ENCODE results near the gene SAMHD1. TPM values are rescaled to one million over a fixed set of nuclear protein-coding genes. Genes with fewer than 3 reads are reported as not detected.

SAMHD1 gene
- total and polyA plus RNA-seq, 2 of the 8 experiments (the other 6 are each of a cell fraction or from before 2014, with no cell fraction given) = 22.0 to 37.1 TPM

DNA sequence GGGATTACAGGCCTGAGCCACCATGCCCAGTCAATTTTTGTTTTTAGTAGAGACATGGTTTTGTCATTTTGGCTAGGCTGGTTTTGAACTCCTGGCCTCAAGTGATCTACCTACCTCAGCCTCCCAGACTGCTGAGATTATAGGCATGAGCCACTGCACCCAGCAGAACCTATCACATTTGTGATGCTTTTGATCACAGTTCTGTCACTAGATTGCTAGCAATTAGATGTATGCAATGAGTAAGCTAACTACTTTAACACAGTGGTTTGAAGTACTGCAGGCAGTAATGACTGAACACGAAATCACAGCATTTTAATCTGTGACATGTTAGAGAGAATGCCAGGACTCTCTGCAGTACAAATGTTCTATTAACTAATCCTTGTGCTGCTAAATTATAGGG lies 19.6 kb upstream of the SAMHD1 start:
- H4K20me1 ChIP-seq (replicated peaks in 1 of 2; ENCODE audit: control insufficient read depth in 1 of 2, insufficient read depth in 2 of 2, low read length in 2 of 2) = no peaks in the 10 kb centered on the region
- H3K4me1 ChIP-seq (replicated peaks in 1 of 4; ENCODE audit: control insufficient read depth in 3 of 4, insufficient read depth in 4 of 4, low read length in 3 of 4) = no peaks in the 10 kb centered on the region
- no peak overlapping the region for H2BK20ac ChIP-seq (ENCODE audit: low read length)
- H4K91ac ChIP-seq (replicated peaks; ENCODE audit: insufficient read length, low read length) = no peak overlapping the region
- no peaks in the 10 kb centered on the region for H3K79me1 ChIP-seq (ENCODE audit: low read depth, low read length)
- no peak overlapping the region for H3K14ac ChIP-seq (ENCODE audit: insufficient read length)
- 74% methylated on average over 1 of the region's 1 CpG; no CpG with 5 or more reads in 1 of the 2 experiments for WGBS, 2 experiments (ENCODE audit: extremely low coverage in 1 of 2, insufficient coverage in 1 of 2, insufficient read length in 1 of 2, insufficient replicate concordance in 2 of 2, low coverage in 1 of 2, low lambda C conversion rate in 2 of 2, missing lambda C conversion rate in 1 of 2)
- CTCF ChIA-PET (ENCODE audit: partially characterized antibody) = no interaction called here
- no peak overlapping the region for H2AFZ ChIP-seq (ENCODE audit: low read length)
- no peak for FAIRE-seq
- no peaks in the 10 kb centered on the region; a peak in 1 of 4 replicates for H3K9me3 ChIP-seq (ENCODE audit: insufficient read depth in 2 of 2, low read depth in 1 of 2, low read length in 1 of 2)
- H4K5ac ChIP-seq (ENCODE audit: insufficient read length, low read depth, low read length) = no peak overlapping the region
- no peak overlapping the region for H3K27ac ChIP-seq (ENCODE audit: low read depth, low read length)
- no peak overlapping the region for H4K8ac ChIP-seq (ENCODE audit: extremely low read depth, insufficient read depth, low read length)
- H3K79me2 ChIP-seq (ENCODE audit: control insufficient read depth in 1 of 2, insufficient read depth in 2 of 2, low read length in 2 of 2) = no peaks in the 10 kb centered on the region
- H3K36me3 ChIP-seq (ENCODE audit: control insufficient read depth in 2 of 4, insufficient read depth in 4 of 4, low read length in 3 of 4) = no peaks in the 10 kb centered on the region
- DNase-seq (ENCODE audit: low read depth in 1 of 2, low spot score in 2 of 2) = no peak
- no peak overlapping the region for H3K4me3 ChIP-seq (ENCODE audit: extremely low read depth in 1 of 4, insufficient read depth in 2 of 4, low read depth in 3 of 4, low read length in 4 of 4)
- no peak overlapping the region for H3K4me2 ChIP-seq (ENCODE audit: insufficient read depth in 1 of 2, low read depth in 2 of 2, low read length in 2 of 2)
- no peak overlapping the region for H2BK120ac ChIP-seq (replicated peaks; ENCODE audit: low read depth, low read length)
- H3K23ac ChIP-seq (ENCODE audit: insufficient read length) = no peak overlapping the region
- H3K23me2 ChIP-seq (ENCODE audit: low read depth, low read length) = no peaks in the 10 kb centered on the region
- no peak overlapping the region for H3K18ac ChIP-seq (ENCODE audit: extremely low read depth, low read length)
- POLR2A ChIA-PET (ENCODE audit: partially characterized antibody) = no interaction called here
- H2BK12ac ChIP-seq (ENCODE audit: low read depth, low read length) = no peak overlapping the region
- no peaks in the 10 kb centered on the region for H3K27me3 ChIP-seq (replicated peaks in 1 of 4; ENCODE audit: control insufficient read depth in 3 of 4, extremely low read depth in 1 of 4, insufficient read depth in 3 of 4, low read length in 3 of 4)
- H3K9ac ChIP-seq (replicated peaks in 1 of 4; ENCODE audit: extremely low read depth in 1 of 4, low read depth in 3 of 4, low read length in 3 of 4) = no peak overlapping the region
- H2BK15ac ChIP-seq (ENCODE audit: low read length) = no peak overlapping the region
- no peak overlapping the region for H2AK5ac ChIP-seq (ENCODE audit: low read depth, low read length)
- H3K4ac ChIP-seq (replicated peaks; ENCODE audit: insufficient read length, low read depth, low read length) = no peak overlapping the region
- H2BK5ac ChIP-seq (ENCODE audit: low read depth, low read length) = no peak overlapping the region
- H3K56ac ChIP-seq (replicated peaks; ENCODE audit: insufficient read length, low read depth, low read length) = no peak overlapping the region
- TF ChIP-seq EP300 (IDR thresholded peaks at IDR 0.05; ENCODE audit: borderline replicate concordance in 1 of 2, low read depth in 2 of 2, low read length in 2 of 2) = no peak
- no peak for TF ChIP-seq NRF1 (IDR thresholded peaks at IDR 0.05; ENCODE audit: low read depth, low read length)
- no peak for TF ChIP-seq POU5F1 (IDR thresholded peaks at IDR 0.05; ENCODE audit: low read depth, low read length)
- no peak for TF ChIP-seq SAP30 (IDR thresholded peaks at IDR 0.05; ENCODE audit: insufficient read depth, insufficient replicate concordance, low read length)
- TF ChIP-seq, protein P1, sequence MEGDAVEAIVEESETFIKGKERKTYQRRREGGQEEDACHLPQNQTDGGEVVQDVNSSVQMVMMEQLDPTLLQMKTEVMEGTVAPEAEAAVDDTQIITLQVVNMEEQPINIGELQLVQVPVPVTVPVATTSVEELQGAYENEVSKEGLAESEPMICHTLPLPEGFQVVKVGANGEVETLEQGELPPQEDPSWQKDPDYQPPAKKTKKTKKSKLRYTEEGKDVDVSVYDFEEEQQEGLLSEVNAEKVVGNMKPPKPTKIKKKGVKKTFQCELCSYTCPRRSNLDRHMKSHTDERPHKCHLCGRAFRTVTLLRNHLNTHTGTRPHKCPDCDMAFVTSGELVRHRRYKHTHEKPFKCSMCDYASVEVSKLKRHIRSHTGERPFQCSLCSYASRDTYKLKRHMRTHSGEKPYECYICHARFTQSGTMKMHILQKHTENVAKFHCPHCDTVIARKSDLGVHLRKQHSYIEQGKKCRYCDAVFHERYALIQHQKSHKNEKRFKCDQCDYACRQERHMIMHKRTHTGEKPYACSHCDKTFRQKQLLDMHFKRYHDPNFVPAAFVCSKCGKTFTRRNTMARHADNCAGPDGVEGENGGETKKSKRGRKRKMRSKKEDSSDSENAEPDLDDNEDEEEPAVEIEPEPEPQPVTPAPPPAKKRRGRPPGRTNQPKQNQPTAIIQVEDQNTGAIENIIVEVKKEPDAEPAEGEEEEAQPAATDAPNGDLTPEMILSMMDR (IDR thresholded peaks at IDR 0.05; ENCODE audit: control extremely low read depth in 1 of 3, insufficient read depth in 1 of 3, low read depth in 1 of 3, low read length in 3 of 3) = no peak
- no peak for TF ChIP-seq PHF8 (conservative IDR thresholded peaks at IDR 0.05; ENCODE audit: low read depth, low read length)
- TF ChIP-seq POLR2AphosphoS5 (IDR thresholded peaks at IDR 0.05; ENCODE audit: low read depth, low read length) = no peak
- TF ChIP-seq KDM5A (IDR thresholded peaks at IDR 0.05; ENCODE audit: low read length) = no peak
- TF ChIP-seq, protein P2, sequence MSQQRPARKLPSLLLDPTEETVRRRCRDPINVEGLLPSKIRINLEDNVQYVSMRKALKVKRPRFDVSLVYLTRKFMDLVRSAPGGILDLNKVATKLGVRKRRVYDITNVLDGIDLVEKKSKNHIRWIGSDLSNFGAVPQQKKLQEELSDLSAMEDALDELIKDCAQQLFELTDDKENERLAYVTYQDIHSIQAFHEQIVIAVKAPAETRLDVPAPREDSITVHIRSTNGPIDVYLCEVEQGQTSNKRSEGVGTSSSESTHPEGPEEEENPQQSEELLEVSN (IDR thresholded peaks at IDR 0.05) = no peak
- no peak for TF ChIP-seq GTF2F1 (IDR thresholded peaks at IDR 0.05; ENCODE audit: borderline replicate concordance, low read depth, low read length)
- TF ChIP-seq RBBP5 (IDR thresholded peaks at IDR 0.05; ENCODE audit: borderline replicate concordance, low read depth, low read length) = no peak
